Measurements from ENCODE around the gene CFAP99.

DNA sequence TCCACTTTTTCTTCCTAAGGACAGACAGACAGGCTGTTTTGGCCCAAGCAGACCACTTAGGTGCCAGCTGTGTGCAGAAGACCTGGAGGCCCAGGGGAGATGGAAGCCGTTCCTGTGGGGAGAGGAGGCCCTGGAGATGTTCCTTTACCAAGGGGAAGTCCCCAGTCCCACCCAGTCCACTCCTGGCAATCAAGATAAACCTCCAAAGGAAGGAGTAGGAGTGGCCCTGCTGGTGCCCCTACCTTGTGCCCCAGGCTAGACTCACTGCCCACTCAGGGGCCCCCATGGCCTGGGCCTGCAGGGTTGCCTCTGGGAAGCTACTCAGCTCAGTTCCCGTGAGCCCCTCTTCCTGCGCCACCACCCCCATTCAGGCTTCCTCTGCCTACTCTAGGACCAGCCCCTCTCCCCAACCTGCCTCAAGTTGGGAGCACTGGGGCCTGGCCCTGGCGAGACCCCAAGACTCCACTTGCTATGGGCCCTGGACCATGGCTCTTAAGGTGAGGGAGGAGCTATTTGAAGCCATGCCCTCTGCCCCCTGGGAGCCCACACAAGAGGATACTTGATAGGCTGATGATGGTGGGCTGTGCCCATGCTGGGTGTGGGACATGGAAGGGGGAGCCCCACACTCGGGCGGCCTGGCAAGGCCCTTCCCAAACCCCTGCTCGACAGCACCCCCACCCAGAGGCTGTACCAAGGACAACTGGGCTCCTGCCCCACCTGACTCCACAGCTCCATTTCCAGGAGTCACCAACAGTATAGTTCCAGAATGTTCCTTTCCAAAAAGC, 25.4 kb downstream of the CFAP99 start:
- TF ChIP-seq POLR2AphosphoS5 (IDR thresholded peaks at IDR 0.05; ENCODE audit: low read depth, low read length): no peak
- TF ChIP-seq, protein P1, sequence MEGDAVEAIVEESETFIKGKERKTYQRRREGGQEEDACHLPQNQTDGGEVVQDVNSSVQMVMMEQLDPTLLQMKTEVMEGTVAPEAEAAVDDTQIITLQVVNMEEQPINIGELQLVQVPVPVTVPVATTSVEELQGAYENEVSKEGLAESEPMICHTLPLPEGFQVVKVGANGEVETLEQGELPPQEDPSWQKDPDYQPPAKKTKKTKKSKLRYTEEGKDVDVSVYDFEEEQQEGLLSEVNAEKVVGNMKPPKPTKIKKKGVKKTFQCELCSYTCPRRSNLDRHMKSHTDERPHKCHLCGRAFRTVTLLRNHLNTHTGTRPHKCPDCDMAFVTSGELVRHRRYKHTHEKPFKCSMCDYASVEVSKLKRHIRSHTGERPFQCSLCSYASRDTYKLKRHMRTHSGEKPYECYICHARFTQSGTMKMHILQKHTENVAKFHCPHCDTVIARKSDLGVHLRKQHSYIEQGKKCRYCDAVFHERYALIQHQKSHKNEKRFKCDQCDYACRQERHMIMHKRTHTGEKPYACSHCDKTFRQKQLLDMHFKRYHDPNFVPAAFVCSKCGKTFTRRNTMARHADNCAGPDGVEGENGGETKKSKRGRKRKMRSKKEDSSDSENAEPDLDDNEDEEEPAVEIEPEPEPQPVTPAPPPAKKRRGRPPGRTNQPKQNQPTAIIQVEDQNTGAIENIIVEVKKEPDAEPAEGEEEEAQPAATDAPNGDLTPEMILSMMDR (IDR thresholded peaks at IDR 0.05): no peak

Data from Panc1 (cell line).